NCI-H2107 treated with DMSO at 0.1 percent for 48 hours (cell line): ENCODE results near the gene OR2T11.
"Not testable (repeated sequence)": the region's sequence is repeated elsewhere in the genome, so short reads cannot be mapped to it uniquely, and the experiment has no call there.

Experiments used
- DNase-seq: peaks from one replicate; lab custom pipeline; 2025; ENCODE audit not compliant: unreplicated experiment; lab: John Stamatoyannopoulos, UW

Gene OR2T11

DNA sequence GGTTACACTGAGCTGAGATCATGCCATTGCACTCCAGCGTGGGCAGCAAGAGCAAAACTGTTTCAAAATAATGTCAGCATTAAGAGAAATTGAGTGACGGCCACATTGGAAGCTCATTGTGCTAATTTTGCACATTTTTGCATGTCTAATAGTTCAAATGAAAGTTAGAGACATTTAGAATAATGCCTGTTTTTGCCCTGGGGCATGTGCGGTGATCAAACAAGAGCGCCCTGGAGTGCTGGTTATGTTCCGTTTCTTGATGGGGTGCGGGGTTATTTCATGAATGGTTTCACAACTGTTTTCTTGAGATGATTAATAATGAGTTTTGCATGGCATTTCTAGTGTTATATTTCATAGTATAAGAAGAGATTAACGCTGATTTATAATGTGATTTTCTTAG, 13.1 kb downstream of the OR2T11 start:
- DNase-seq = no peak

DNA sequence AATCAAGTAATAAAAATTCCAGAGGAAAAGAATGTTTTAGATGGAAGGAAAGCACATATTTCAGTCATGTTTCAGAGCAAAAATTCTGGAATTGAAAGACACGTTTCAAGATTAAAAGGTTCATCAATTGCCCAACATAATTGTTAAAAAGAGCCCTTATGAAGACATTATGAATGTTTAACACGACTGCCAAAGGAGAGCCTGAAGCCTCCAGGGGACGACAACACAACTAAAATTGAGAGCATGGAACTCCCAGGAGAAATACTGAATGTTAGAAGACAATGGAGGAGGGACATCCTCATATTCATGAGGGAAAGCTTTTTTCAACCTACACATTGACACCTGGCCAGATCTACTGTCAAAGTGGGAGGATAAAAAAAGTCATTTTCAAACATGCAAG, 16.0 kb downstream of the OR2T11 start:
- peak; percentile 5 for DNase-seq

DNA sequence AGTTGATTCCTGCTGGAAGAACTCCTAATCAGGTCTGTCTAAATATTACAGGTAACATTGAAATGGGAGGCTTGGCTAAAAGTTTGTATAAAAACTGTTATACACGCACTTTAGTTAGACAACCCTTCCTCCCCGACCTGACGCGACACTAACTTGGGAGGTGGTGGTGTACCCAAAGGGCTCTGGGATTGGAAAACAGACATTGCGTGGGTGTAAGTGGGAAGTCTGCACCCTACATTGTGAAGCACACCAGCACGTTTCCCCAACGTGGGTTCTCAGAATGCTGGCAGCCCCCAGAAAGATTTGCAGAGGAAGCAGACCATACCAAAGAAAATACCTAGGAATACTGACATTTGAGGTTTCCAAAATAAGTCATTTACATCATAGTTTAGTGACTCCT, 16.8 kb downstream of the OR2T11 start:
- DNase-seq = no peak

DNA sequence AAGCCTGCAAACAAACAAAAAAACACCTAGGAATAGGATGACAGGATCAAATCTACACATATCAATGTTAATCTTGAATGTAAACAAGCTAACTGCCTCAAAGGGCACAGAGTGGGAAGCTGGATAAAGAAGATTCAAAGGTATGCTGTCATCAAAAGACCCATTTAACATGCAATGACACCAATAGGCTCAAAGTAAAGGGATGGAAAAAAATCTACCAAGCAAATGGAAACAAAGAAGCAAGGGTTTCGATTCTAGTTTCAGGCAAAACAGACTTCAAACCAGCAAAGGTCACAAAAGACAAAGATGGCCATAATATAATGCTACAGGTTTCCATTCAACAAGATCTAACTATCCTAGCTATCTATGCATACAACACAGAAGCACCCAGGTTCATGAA, 21.1 kb downstream of the OR2T11 start:
- DNase-seq = no peak

DNA sequence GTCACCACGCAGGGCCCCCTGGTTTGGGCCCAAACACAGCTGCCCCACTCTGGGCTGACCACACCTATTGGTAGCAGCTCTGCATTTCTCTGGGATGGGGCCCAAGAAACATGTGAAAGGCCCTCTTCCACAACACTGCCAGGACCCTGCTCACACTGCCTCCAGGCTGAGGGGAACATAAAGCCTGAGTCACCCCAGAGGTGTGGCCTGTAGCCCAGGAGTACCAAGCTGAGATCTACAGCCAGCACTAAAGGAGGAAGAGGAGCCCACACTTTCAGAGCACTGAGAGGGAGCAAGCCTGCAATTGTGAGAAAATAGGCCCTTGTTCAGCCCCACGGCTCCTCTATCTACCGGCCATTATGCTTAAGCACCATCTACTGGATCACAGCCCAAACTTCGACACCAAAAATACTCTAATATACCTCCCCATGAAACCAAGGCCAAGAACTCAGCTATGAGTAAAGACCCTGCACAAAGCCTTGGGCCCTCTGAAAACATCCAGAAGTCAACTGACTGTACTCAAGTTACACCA, 22.9 kb downstream of the OR2T11 start:
- no peak for DNase-seq

DNA sequence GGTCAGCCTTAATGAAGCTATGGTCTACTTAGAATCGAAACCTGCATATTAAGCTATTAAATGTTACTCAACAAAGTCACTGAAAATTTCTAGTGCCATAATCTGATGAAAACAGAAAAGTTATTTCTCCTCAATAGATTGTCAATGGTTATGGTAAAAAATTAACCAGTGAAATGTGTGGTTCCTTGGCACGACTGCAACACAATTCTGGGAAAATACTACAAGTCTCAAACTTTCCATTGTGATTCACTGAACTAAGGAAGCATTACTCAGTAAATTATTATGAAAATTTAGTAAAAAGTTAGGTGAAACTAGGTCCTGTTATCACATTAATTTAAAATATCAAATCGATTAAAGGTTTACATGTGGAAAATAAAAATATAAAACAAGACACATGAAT, 24.6 kb downstream of the OR2T11 start:
- DNase-seq = no peak

DNA sequence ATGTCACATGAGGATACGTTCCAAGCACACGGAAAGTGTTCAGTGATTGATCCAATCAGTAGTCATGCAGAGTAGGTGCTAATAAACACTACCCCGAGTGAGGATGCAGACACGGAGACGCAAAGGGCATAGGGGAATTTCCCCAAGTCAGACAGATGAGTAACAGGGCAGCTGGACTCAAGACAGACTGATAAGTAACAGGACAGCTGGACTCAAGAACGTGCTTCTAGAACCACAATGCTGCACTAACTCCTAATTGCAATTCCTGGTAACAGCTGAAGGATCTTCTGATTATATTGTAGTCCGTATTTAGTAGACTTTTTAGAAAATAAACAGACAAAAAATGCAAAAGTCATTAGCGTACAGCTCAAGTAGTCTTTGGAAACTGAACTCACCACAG, 35.5 kb downstream of the OR2T11 start:
- no peak for DNase-seq

DNA sequence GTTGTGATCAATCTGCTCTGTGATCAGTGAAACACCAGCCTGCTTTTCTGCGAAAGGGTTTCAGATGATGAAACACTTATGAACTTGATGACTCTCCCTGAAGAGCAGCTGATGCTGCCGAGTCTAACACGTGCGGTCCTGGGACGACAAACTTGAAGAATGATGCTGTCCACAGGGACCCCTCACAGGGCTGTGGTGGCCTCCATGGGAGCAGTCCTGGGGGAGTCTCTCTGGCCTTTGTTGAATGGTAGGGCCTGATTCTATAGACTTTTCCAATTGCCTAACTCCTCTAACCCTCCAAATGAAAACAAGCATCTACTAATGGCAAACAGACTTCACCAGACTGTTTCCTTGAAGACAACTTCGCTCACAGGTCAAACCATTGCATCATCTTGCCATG, 37.3 kb downstream of the OR2T11 start, which contains the start of gene OR2T10:
Gene OR2T10, minus strand, starts transcription at position 112 of the 400 bp plus-strand sequence. CDS start 3,932 bp downstream, outside the sequence.
- no peak for DNase-seq

DNA sequence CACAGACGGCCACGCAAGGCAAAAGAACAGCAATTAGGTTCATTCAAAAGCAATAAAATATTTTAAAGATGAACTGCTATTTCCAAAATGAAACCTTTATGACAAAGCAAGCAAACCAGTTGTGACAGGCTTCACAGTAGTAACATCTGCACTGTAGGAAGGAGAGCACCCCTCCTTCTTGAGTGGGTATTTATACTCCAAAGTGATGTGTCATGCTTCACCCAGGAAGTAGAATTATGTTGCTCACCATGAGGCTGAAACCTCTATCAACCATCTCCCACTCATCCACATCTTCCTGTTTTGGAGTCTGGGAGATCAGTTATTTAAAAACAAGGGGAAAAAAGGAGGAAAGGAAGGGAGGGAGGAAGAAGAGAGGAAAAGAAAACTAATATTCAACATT, 38.3 kb downstream of the OR2T11 start:
- DNase-seq = no peak

DNA sequence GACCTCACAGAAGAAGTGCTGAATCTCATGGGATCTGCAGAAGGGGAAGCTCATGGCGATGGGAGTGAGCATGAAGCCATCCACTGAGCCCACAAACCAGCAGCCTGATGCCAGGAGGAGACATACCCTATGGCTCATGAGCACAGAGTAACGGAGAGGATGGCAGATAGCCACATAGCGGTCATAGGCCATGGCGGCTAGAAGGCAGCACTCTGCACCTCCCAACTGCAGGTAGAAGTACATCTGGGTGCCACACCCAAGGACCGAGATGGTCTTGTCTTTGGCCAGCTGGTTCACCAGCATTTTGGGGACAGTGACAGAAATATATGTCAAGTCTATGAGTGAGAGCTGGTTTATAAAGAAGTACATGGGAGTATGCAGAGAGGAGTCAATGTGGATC, 41.7 kb downstream of the OR2T11 start:
- no peak for DNase-seq

DNA sequence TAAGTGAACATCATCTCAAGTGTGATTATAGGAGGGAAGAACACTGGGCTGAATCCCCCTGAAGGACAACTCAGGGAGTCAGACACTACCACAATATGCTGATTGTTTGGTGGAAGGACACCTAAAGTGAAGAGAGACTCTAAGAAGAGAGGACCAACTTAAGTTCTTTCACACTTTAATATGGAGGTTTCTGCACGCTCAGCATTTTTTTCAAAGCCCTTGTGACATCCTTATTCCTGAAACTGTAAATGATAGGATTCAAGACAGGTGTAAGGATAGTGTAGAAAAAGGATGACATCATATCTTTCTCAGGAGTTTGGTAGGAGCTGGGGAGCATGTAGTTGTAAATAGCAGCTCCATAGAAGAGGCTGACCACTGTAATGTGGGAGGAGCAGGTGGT, 42.2 kb downstream of the OR2T11 start:
- no peak for DNase-seq

DNA sequence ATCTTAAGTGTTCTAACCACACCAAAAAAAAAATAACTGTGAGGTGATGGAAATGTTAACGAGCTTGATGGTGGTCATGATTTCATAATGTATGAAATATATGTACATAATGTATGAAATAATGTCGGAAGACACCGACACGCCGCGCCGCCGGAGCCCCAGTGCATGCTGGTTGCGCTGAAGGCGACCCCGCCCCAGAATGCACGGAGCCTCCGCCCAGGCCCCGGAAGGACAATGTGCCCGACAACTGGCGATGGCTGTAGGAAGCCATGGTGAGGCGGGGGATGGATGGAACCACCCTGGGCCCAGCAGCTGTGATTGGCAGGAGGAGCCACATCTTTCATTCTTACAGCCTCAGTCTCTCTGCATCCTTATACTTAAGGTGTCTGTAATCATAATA, 44.8 kb downstream of the OR2T11 start:
- no peak for DNase-seq

DNA sequence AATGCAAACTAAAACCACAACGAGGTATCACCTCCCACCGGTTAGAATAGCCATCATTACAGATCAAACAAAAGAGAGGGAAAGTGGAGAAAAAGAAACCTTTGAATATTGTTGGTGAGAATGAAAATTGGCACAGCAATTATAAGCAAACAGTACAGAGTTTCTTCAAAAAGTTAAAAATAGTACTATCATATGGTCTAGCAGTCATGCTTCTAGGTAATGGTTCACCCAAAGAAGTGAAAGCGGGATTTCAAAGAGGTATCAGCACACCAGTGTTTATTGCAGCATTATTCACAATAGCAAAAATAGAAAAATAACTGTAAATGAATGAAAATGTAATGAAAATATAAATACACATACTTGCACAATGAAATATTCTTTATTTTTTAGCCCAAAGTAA, 45.6 kb downstream of the OR2T11 start:
- no peak for DNase-seq

DNA sequence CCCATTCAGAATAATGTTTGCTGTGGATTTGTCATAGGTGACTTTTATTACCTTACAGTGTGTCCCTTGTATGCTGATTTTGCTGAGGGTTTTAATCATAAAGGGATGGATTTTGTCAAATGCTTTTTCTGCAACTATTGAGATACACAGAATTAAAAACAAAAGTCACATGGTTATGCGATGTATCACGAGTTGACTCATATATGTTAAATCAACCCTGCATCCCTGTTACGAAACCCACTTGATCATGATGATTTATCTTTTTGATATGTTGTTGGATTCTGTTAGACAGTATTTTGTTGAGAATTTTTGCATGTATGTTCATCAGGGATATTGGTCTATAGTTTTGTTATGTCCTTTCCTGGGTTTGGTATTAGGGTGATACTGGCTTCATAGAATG, 49.6 kb downstream of the OR2T11 start:
- DNase-seq = no peak

DNA sequence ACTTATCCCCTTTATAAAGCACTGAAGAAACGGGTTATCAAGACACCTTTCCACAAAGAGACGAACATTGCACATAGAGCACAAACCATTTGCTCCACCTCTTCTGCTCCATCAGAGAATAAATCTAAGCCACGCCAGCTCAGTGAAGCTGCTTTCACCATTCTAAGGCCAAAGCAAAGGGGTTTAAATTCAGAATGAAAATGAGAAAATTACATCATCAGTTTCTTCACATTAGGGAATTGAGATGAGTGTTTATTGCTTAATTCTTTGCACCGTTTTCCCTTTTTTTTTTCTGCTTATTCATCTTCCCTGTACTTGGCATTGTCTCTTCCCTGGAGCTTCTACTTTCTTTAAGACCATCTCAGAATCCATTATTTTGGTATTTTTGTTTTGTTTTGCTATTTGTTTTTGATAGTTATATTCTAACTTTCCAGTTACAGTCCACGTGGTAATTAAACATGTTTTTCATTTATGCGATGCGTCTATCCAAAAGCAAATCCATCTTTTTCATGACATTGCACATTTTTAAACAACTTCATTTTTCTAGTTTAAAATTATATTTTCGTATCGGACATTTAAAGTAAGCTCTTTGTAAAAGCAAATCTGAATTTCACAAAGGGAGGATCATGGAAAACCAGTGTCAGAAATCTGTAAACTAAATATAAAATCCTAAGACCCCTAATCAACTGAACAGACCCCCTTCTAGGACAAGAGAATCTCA, 58.5 kb downstream of the OR2T11 start:
- no peak for DNase-seq

DNA sequence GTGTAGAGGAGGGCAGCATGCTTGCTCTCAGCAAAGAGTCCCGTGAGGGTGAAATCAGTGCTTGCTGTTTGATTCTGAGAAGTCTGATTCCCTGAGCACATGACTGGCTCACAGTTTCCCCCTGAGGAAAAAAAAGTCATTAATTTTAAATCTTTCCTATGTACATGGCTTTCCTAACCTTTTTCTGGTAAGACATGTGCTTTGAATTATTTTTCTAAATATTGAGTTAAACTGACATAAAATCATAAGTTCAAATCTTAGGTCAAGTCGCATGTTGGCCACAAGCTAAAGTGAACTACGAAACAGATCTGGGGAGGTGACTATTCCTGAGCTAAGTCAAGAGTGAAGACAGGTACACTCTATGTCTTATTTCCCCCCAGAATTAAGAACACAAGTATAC, 60.2 kb downstream of the OR2T11 start, which contains the start of gene OR2T34:
Gene OR2T34, minus strand, starts transcription at position 101 of the 400 bp plus-strand sequence. Its CDS starts 0 bp downstream, at position 101.
- not testable (repeated sequence) for DNase-seq

DNA sequence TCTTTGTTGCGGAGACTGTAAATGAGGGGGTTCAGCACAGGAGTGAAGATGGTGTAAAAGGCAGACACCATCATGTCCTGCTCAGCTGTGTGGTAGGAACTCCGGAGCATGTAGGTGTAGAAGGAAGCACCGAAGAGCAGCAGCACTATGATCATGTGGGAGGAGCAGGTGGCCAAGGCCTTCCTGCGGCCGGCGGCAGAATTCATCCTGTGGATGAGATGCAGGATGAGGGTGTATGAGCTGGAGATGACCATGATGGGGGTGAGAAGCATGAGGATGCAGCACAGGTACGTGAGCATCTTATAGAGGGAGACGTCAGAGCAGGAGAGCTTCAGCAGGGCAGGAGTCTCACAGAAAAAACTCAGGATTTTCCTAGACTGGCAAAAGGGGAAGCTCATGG, 61.0 kb downstream of the OR2T11 start:
- not testable (repeated sequence) for DNase-seq
